ENCODE results near the gene PVALEF. TPM values are rescaled to one million over a fixed set of nuclear protein-coding genes. Genes with fewer than 3 reads are reported as not detected.
"Not testable (repeated sequence)": the region's sequence is repeated elsewhere in the genome, so short reads cannot be mapped to it uniquely, and the experiment has no call there.

PVALEF gene
- total and polyA plus RNA-seq, 2 experiments from 2014 or later = not detected

DNA sequence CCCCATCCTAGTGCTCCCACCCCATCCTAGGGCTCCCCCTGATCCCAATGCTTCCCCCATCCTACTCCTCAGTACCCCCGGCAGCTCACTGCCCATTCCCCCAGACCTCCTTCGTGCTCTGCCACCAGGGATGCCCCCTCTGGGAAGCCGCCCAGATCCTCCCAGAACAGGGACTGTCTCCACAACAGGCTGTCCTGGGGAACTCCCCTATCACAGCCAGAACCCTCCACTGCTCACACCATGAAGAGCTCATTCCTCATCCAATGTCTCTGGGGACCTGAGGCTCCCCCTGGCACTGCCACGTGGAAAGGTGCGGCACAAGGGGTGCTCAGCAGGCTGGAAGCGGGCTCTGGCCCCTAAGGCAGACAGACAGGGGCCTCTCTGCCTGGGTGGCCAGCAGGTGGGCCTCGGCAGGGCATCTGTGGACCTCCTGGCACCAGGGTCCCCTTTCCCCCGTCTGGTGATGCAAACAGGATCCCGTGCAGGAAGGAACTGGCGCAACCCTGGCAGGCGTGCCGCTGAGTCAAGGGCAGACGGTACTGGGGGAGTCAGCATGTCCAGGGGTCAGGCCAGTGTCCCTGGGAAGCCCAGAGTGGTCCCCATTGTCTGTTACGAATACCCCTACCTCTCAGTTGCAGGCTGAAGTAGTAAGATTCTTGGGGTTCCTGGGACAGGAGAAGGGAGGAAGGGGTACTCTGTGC, 14.8 kb upstream of the PVALEF start:
- Histone ChIP-seq H2AFZ (no peak overlapping the region), H4K20me1 (ENCODE audit: insufficient read depth) (no peaks in the 10 kb centered on the region), H3K9me2 (ENCODE audit: insufficient read depth) (no peaks in the 10 kb centered on the region), H3K27me3 (replicated peaks; ENCODE audit: insufficient read depth) (no peaks in the 10 kb centered on the region; the same call in 1 of the 2 replicates), H3K9ac (no peak overlapping the region), H3K4me3 (no peak overlapping the region), H3K4me1 (ENCODE audit: insufficient read depth) (no peaks in the 10 kb centered on the region), H3K9me3 (ENCODE audit: low read depth) (no peaks in the 10 kb centered on the region), H3K27ac (no peak overlapping the region), H3K79me2 (ENCODE audit: insufficient read depth) (no peaks in the 10 kb centered on the region), H3F3A (ENCODE audit: insufficient read depth) (0 out of 2 replicates have a peak, but pooled peaks cover 9% of the 10 kb centered on the region), H3K4me2 (ENCODE audit: unreplicated experiment) (no peak overlapping the region), H3K36me3 (ENCODE audit: low read depth) (no peaks in the 10 kb centered on the region)
- in situ Hi-C loops (cut with MboI) = no loop called here
- peak; percentile 42 for DNase-seq
- TF ChIP-seq EZH2phosphoT487 (IDR thresholded peaks at IDR 0.05; ENCODE audit: insufficient read depth, low read depth) (no peak), EZH2 (IDR thresholded peaks at IDR 0.05; ENCODE audit: insufficient read depth, poor library complexity, severe bottlenecking) (no peak)
- 57 to 62% methylated on average over 14 of the region's 14 CpGs for WGBS, 2 experiments (ENCODE audit: low coverage in 1 of 2, low lambda C conversion rate in 2 of 2, missing lambda C conversion rate in 2 of 2)

DNA sequence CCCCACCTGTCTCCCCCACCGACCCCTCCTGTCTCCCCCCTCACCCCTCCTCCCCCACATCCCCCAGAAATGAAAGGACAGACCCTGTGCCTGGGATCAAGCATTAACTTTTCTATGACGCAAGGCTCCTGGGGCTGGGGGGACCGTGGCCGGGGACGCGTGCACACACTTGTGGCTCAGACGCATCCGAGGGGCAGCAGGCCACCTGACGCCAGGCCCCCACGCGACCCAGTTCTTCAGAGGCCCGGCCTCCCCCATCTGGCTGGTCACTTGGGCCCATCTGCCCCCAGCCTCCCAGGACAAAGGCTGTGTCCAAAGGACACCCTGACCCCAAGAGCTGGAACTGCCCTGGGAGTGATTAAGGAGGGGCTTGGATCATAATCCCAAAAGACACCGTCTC, 14.0 kb upstream of the PVALEF start:
- Histone ChIP-seq H2AFZ (no peak overlapping the region), H3K79me2 (ENCODE audit: insufficient read depth) (no peaks in the 10 kb centered on the region), H3K9ac (no peak overlapping the region), H3K27ac (no peak overlapping the region), H3K27me3 (replicated peaks; ENCODE audit: insufficient read depth) (no peaks in the 10 kb centered on the region; the same call in 1 of the 2 replicates), H3K9me3 (ENCODE audit: low read depth) (no peaks in the 10 kb centered on the region), H3K4me2 (ENCODE audit: unreplicated experiment) (no peak overlapping the region), H3K36me3 (ENCODE audit: low read depth) (no peaks in the 10 kb centered on the region), H3K4me1 (ENCODE audit: insufficient read depth) (no peaks in the 10 kb centered on the region), H3K9me2 (ENCODE audit: insufficient read depth) (no peaks in the 10 kb centered on the region), H3K4me3 (no peak overlapping the region), H3F3A (ENCODE audit: insufficient read depth) (0 out of 2 replicates have a peak, but pooled peaks cover 9% of the 10 kb centered on the region), H4K20me1 (ENCODE audit: insufficient read depth) (no peaks in the 10 kb centered on the region)
- DNase-seq = no peak
- TF ChIP-seq EZH2phosphoT487 (IDR thresholded peaks at IDR 0.05; ENCODE audit: insufficient read depth, low read depth) (no peak), EZH2 (IDR thresholded peaks at IDR 0.05; ENCODE audit: insufficient read depth, poor library complexity, severe bottlenecking) (no peak)
- WGBS, 2 experiments (ENCODE audit: low coverage in 1 of 2, low lambda C conversion rate in 2 of 2, missing lambda C conversion rate in 2 of 2) = 56 to 71% methylated on average over 3 to 12 of the region's 13 CpGs
- in situ Hi-C loops (cut with MboI) = no loop called here

DNA sequence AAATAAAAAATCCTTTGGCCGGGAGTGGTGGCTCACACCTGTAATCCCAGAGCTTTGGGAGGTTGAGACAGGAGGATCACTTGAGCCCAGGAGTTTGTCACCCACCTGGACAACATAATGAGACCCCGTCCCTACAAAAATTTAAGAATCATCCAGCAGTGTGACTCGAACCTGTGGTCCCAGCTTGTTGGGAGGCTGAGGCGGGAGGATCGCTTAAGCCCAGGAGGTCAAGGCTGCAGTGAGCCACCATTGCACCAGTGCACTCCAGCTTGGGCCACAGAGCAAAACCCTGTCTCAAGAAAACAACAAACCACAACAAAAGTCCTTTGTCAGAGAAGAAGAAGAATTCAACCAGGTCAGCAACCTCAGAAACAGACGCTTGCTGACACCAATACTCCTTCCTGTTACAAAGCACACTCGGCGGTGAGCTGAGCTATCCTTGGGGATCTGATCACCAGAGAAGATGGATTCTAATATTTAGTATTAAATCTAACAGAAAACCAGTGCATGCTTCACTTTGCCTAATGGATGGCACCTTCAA, 12.9 kb upstream of the PVALEF start:
- TF ChIP-seq EZH2 (IDR thresholded peaks at IDR 0.05; ENCODE audit: insufficient read depth, poor library complexity, severe bottlenecking) = no peak
- no peak for TF ChIP-seq EZH2phosphoT487 (IDR thresholded peaks at IDR 0.05; ENCODE audit: insufficient read depth, low read depth)
- Histone ChIP-seq H3K4me3 (no peak overlapping the region), H3K4me1 (ENCODE audit: insufficient read depth) (no peaks in the 10 kb centered on the region), H3K4me2 (ENCODE audit: unreplicated experiment) (no peak overlapping the region), H3K9ac (no peak overlapping the region), H3F3A (ENCODE audit: insufficient read depth) (0 out of 2 replicates have a peak, but pooled peaks cover 9% of the 10 kb centered on the region), H2AFZ (no peak overlapping the region), H3K36me3 (ENCODE audit: low read depth) (no peaks in the 10 kb centered on the region), H3K27me3 (replicated peaks; ENCODE audit: insufficient read depth) (no peaks in the 10 kb centered on the region; the same call in 1 of the 2 replicates), H3K79me2 (ENCODE audit: insufficient read depth) (no peaks in the 10 kb centered on the region), H4K20me1 (ENCODE audit: insufficient read depth) (no peaks in the 10 kb centered on the region), H3K9me2 (ENCODE audit: insufficient read depth) (no peaks in the 10 kb centered on the region), H3K27ac (no peak overlapping the region), H3K9me3 (ENCODE audit: low read depth) (no peaks in the 10 kb centered on the region)
- DNase-seq = no peak
- WGBS, 2 experiments (ENCODE audit: low coverage in 1 of 2, low lambda C conversion rate in 2 of 2, missing lambda C conversion rate in 2 of 2) = 83 to 86% methylated on average over 8 of the region's 8 CpGs
- in situ Hi-C loops (cut with MboI) = no loop called here

DNA sequence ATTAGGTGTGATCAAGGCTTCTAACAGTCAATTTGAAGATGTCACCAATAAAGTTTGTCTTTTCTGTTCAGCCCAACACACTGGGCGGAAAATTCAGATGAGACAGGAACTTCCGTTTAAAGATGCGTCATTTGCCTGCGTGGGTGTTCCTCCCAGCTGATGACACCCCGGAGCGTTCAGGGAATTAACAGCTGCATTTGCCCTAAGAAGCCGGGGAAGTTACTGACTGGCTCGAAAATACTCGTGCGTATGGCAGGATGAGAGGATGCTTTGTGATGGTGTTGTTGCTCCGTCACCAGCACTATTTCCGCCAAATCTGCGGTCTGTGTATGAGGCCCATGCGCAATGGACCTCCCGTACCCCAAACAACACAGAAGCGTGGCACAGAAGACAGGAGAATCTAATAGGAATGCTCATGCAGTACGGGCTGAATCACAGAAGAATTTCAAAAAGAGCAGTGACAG, 11.9 kb upstream of the PVALEF start:
- DNase-seq = peak; percentile 80
- Histone ChIP-seq H3K27ac (no peak overlapping the region), H3K9me3 (ENCODE audit: low read depth) (no peaks in the 10 kb centered on the region), H3K4me3 (no peak overlapping the region), H3K79me2 (ENCODE audit: insufficient read depth) (no peaks in the 10 kb centered on the region), H3K9me2 (ENCODE audit: insufficient read depth) (no peaks in the 10 kb centered on the region), H3F3A (ENCODE audit: insufficient read depth) (0 out of 2 replicates have a peak, but pooled peaks cover 9% of the 10 kb centered on the region), H3K27me3 (replicated peaks; ENCODE audit: insufficient read depth) (no peaks in the 10 kb centered on the region; the same call in 1 of the 2 replicates), H4K20me1 (ENCODE audit: insufficient read depth) (no peaks in the 10 kb centered on the region), H2AFZ (peak overlapping the region; percentile 66; the same call in 1 of the 2 replicates), H3K9ac (no peak overlapping the region), H3K4me1 (ENCODE audit: insufficient read depth) (no peaks in the 10 kb centered on the region), H3K36me3 (ENCODE audit: low read depth) (no peaks in the 10 kb centered on the region), H3K4me2 (ENCODE audit: unreplicated experiment) (peak overlapping the region; percentile 21)
- TF ChIP-seq EZH2phosphoT487 (IDR thresholded peaks at IDR 0.05; ENCODE audit: insufficient read depth, low read depth) (no peak), EZH2 (IDR thresholded peaks at IDR 0.05; ENCODE audit: insufficient read depth, poor library complexity, severe bottlenecking) (no peak)
- in situ Hi-C loops (cut with MboI) = no loop called here
- WGBS, 2 experiments (ENCODE audit: low coverage in 1 of 2, low lambda C conversion rate in 2 of 2, missing lambda C conversion rate in 2 of 2) = 59 to 63% methylated on average over 17 of the region's 17 CpGs

DNA sequence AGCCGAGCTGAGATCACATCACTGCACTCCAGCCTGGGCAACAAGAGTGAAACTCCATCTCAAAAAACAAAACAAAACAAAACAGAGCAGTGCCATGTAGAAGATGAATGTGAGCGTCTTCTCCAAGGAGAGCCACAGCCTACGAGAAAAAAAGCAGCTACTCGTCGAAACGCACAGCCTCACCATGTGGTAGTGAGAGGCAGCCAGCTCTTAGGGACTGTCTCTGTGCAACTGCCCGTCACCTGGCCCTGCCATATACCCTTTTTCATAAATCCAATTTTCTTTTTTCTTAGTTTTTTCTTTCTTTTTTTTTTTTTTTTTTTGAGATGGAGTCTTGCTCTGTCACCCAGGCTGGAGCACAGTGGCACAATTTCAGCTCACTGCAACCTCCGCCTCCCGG, 11.3 kb upstream of the PVALEF start:
- H3K4me2 ChIP-seq (ENCODE audit: unreplicated experiment); H3K36me3 ChIP-seq (ENCODE audit: low read depth); H3K4me1 ChIP-seq (ENCODE audit: insufficient read depth); DNase-seq; H3K79me2 ChIP-seq (ENCODE audit: insufficient read depth); H4K20me1 ChIP-seq (ENCODE audit: insufficient read depth); H3K27ac ChIP-seq; H3F3A ChIP-seq (ENCODE audit: insufficient read depth); H3K27me3 ChIP-seq (replicated peaks; ENCODE audit: insufficient read depth); H3K4me3 ChIP-seq; H3K9ac ChIP-seq; in situ Hi-C loops (cut with MboI); H2AFZ ChIP-seq; H3K9me2 ChIP-seq (ENCODE audit: insufficient read depth); H3K9me3 ChIP-seq (ENCODE audit: low read depth): not testable (repeated sequence)
- WGBS, 2 experiments (ENCODE audit: low coverage in 1 of 2, low lambda C conversion rate in 2 of 2, missing lambda C conversion rate in 2 of 2) = 65 to 68% methylated on average over 9 of the region's 9 CpGs

Data from GM23248 (cell line).